ENCODE data around the gene TM4SF4. TPM values are rescaled to one million over a fixed set of nuclear protein-coding genes. Genes with fewer than 3 reads are reported as not detected.

The TM4SF4 gene
- total and polyA plus RNA-seq, 8 donors = 0.13 to 2.0 (median 0.21) TPM; not detected in 3

- intact Hi-C loops (cut with DNase I) = no loop called here
- peaks cover under 1 to 32% of the 10 kb centered on the region in 2 donors for H3K4me1 ChIP-seq
- H3K4me3 ChIP-seq = no peak overlapping the region
- peak overlapping the region in 1 of 2 donors; percentile 79 for H3K27ac ChIP-seq
- H3K36me3 ChIP-seq = no peaks in the 10 kb centered on the region
- TF ChIP-seq CTCF (IDR thresholded peaks at IDR 0.05) = no peak
- peaks cover 0 to 12% of the 10 kb centered on the region in 2 donors for H3K9me3 ChIP-seq
- no peaks in the 10 kb centered on the region for H3K27me3 ChIP-seq
- ATAC-seq = peak; percentile 38
- no peak for DNase-seq
Measured at GRCh38 chr3:149448331-149448831, 26.1 kb upstream of the TM4SF4 start.

- H3K27me3 ChIP-seq = no peaks in the 10 kb centered on the region
- H3K4me1 ChIP-seq = peaks cover 0 to 26% of the 10 kb centered on the region in 2 donors
- ATAC-seq (no peak), DNase-seq (no peak)
- no peak for TF ChIP-seq CTCF (IDR thresholded peaks at IDR 0.05)
- intact Hi-C loops (cut with DNase I) = no loop called here
- no peak overlapping the region for H3K4me3 ChIP-seq
- no peaks in the 10 kb centered on the region for H3K36me3 ChIP-seq
- peaks cover 0 to 12% of the 10 kb centered on the region in 2 donors for H3K9me3 ChIP-seq
- H3K27ac ChIP-seq = peak overlapping the region in 1 of 2 donors; percentile 79
Measured at GRCh38 chr3:149449182-149449581, 25.3 kb upstream of the TM4SF4 start.

- Histone ChIP-seq H3K4me3 (no peak overlapping the region), H3K36me3 (no peaks in the 10 kb centered on the region), H3K9me3 (peaks cover 0 to 12% of the 10 kb centered on the region in 2 donors), H3K27me3 (no peaks in the 10 kb centered on the region), H3K4me1 (peaks cover 0 to 26% of the 10 kb centered on the region in 2 donors), H3K27ac (no peak overlapping the region)
- ATAC-seq (peak; percentile 86), DNase-seq (no peak)
- intact Hi-C loops (cut with DNase I) = no loop called here
- TF ChIP-seq CTCF (IDR thresholded peaks at IDR 0.05) = no peak
Measured at GRCh38 chr3:149449799-149450198, 24.7 kb upstream of the TM4SF4 start.

- Histone ChIP-seq H3K9me3 (peaks cover 0 to 12% of the 10 kb centered on the region in 2 donors), H3K4me1 (peaks cover 0 to 26% of the 10 kb centered on the region in 2 donors), H3K27me3 (no peaks in the 10 kb centered on the region), H3K4me3 (no peak overlapping the region), H3K36me3 (no peaks in the 10 kb centered on the region), H3K27ac (no peak overlapping the region)
- ATAC-seq (no peak), DNase-seq (no peak)
- TF ChIP-seq CTCF (IDR thresholded peaks at IDR 0.05) = no peak
- intact Hi-C loops (cut with DNase I) = no loop called here
Measured at GRCh38 chr3:149450281-149450680, 24.2 kb upstream of the TM4SF4 start.

GRCh38 chr3:149452036-149452435, 22.5 kb upstream of the TM4SF4 start:
- H3K27ac ChIP-seq = no peak overlapping the region
- intact Hi-C loops (cut with DNase I) = no loop called here
- H3K36me3 ChIP-seq = no peaks in the 10 kb centered on the region
- ATAC-seq = no peak
- H3K9me3 ChIP-seq = peaks cover 0 to 12% of the 10 kb centered on the region in 2 donors
- TF ChIP-seq CTCF (IDR thresholded peaks at IDR 0.05) = no peak
- H3K4me3 ChIP-seq = no peak overlapping the region
- peak in 1 of 4 donors; percentile 22 for DNase-seq
- H3K4me1 ChIP-seq = peaks cover 0 to 26% of the 10 kb centered on the region in 2 donors
- H3K27me3 ChIP-seq = no peaks in the 10 kb centered on the region

Measured in left lung (tissue), 10 donors.